H1 (cell line): ENCODE data around the gene TNPO2. TPM values are rescaled to one million over a fixed set of nuclear protein-coding genes. Genes with fewer than 3 reads are reported as not detected.

Source experiments
- CTCF ChIA-PET: fragments of 300-600 bp; sonication (Branson Sonifier 250); formaldehyde crosslinking; loops from one replicate; lab custom pipeline; 2021; ENCODE audit not compliant: partially characterized antibody; lab: Charles Lee
- POLR2A ChIA-PET: fragments of 300-600 bp; sonication (Branson Sonifier 250); formaldehyde crosslinking; loops from one replicate; lab custom pipeline; 2021; ENCODE audit warnings: inconsistent platforms; ENCODE audit not compliant: partially characterized antibody; lab: Charles Lee
- DNase-seq, 2 experiments: peaks; one replicate each; pipeline versions ENCODE4 v3.0.0 to v3.0.0-alpha.2; 2010 to 2022; ENCODE audit warnings: low spot score in 2 of 2, low read depth in 1 of 2, mixed read lengths in 1 of 2
- FAIRE-seq: peaks from 2 replicates; lab custom pipeline; 2011; peaks lifted over from hg19 to GRCh38; lab: Jason Lieb, UNC
- H2AFZ ChIP-seq: 2 replicates; pipeline ENCODE4 v1.8.1; 2012; ENCODE audit warnings: low read length, inconsistent platforms
- H2AK5ac ChIP-seq: 2 replicates; pipeline ENCODE4 v1.6.1; 2013; ENCODE audit warnings: low read depth, low read length
- H2BK120ac ChIP-seq: replicated peaks from 2 replicates; pipeline ENCODE3; 2013; ENCODE audit warnings: low read depth, low read length, inconsistent platforms
- H2BK12ac ChIP-seq: 2 replicates; pipeline ENCODE4 v1.6.1; 2013; ENCODE audit warnings: low read depth, low read length
- H2BK15ac ChIP-seq: 2 replicates; pipeline ENCODE4 v1.6.1; 2013; ENCODE audit warnings: low read length
- H2BK20ac ChIP-seq: 2 replicates; pipeline ENCODE4 v1.6.1; 2013; ENCODE audit warnings: low read length
- H2BK5ac ChIP-seq: 2 replicates; pipeline ENCODE4 v1.6.1; 2013; ENCODE audit warnings: low read depth, low read length
- H3K14ac ChIP-seq: 2 replicates; pipeline ENCODE4 v1.6.1; 2013; ENCODE audit warnings: inconsistent platforms; ENCODE audit not compliant: insufficient read length
- H3K18ac ChIP-seq: 2 replicates; pipeline ENCODE4 v1.6.1; 2013; ENCODE audit warnings: low read length; ENCODE audit errors: extremely low read depth
- H3K23ac ChIP-seq: 2 replicates; pipeline ENCODE4 v1.6.1; 2013; ENCODE audit warnings: inconsistent platforms; ENCODE audit not compliant: insufficient read length
- H3K23me2 ChIP-seq: 2 replicates; pipeline ENCODE4 v1.6.1; 2013; ENCODE audit warnings: low read depth, low read length
- H3K27ac ChIP-seq: 2 replicates; pipeline ENCODE4 v1.6.1; 2011; ENCODE audit warnings: low read depth, low read length, inconsistent platforms
- H3K27me3 ChIP-seq, 4 experiments: replicated peaks in 1 of 4; 1 replicate in 1 of 4; 2 replicates in 3 of 4; pipeline versions ENCODE4 v1.6.1 to v1.8.1; 2011 to 2013; ENCODE audit warnings: low read length in 3 of 4, mild to moderate bottlenecking in 3 of 4, inconsistent platforms in 2 of 4, mixed read lengths in 2 of 4, moderate library complexity in 1 of 4; ENCODE audit not compliant: control insufficient read depth in 3 of 4, insufficient read depth in 3 of 4; ENCODE audit errors: extremely low read depth in 1 of 4
- H3K36me3 ChIP-seq, 4 experiments: 2 replicates each; pipeline versions ENCODE4 v1.6.1 to v1.8.1; 2011 to 2013; ENCODE audit warnings: mild to moderate bottlenecking in 4 of 4, low read length in 3 of 4, moderate library complexity in 2 of 4, control low read depth in 1 of 4, inconsistent platforms in 1 of 4; ENCODE audit not compliant: insufficient read depth in 4 of 4, control insufficient read depth in 2 of 4
- H3K4ac ChIP-seq: replicated peaks from 2 replicates; pipeline ENCODE3; 2013; ENCODE audit warnings: low read length, low read depth, mixed read lengths, inconsistent platforms; ENCODE audit not compliant: insufficient read length
- H3K4me1 ChIP-seq, 4 experiments: replicated peaks in 1 of 4; 1 replicate in 1 of 4; 2 replicates in 3 of 4; pipeline versions ENCODE4 v1.6.1 to v1.8.1; 2011 to 2013; ENCODE audit warnings: low read length in 3 of 4, inconsistent platforms in 2 of 4, mixed read lengths in 1 of 4; ENCODE audit not compliant: insufficient read depth in 4 of 4, control insufficient read depth in 3 of 4
- H3K4me2 ChIP-seq, 2 experiments: 2 replicates each; pipeline versions ENCODE4 v1.6.1 to v1.8.1; 2011 to 2013; ENCODE audit warnings: low read depth in 2 of 2, low read length in 2 of 2, control low read depth in 1 of 2, inconsistent platforms in 1 of 2, mild to moderate bottlenecking in 1 of 2; ENCODE audit not compliant: insufficient read depth in 1 of 2
- H3K4me3 ChIP-seq, 4 experiments: fragments of 200-600, 300-600 bp in 1 of 4; sonication (generic), shearing (Covaris generic), sonication (Bioruptor Twin) in 1 of 4; 2 replicates each; pipeline versions ENCODE4 v1.5.1 to v1.8.1; 2011 to 2016; ENCODE audit warnings: low read length in 4 of 4, low read depth in 3 of 4, control low read depth in 2 of 4, inconsistent platforms in 2 of 4, mild to moderate bottlenecking in 2 of 4, mixed read lengths in 1 of 4, moderate library complexity in 1 of 4; ENCODE audit not compliant: insufficient read depth in 2 of 4; ENCODE audit errors: extremely low read depth in 1 of 4
- H3K56ac ChIP-seq: replicated peaks from 2 replicates; pipeline ENCODE3; 2013; ENCODE audit warnings: low read depth, mild to moderate bottlenecking, mixed read lengths, low read length, inconsistent platforms; ENCODE audit not compliant: insufficient read length
- H3K79me1 ChIP-seq: 2 replicates; pipeline ENCODE4 v1.6.1; 2013; ENCODE audit warnings: low read depth, low read length, control low read depth
- H3K79me2 ChIP-seq, 2 experiments: 2 replicates each; pipeline versions ENCODE4 v1.6.1 to v1.8.1; 2012 to 2013; ENCODE audit warnings: low read length in 2 of 2, mild to moderate bottlenecking in 2 of 2, inconsistent platforms in 1 of 2; ENCODE audit not compliant: insufficient read depth in 2 of 2, control insufficient read depth in 1 of 2
- H3K9ac ChIP-seq, 4 experiments: replicated peaks in 1 of 4; 1 replicate in 1 of 4; 2 replicates in 3 of 4; pipeline versions ENCODE4 v1.6.1 to v1.8.1; 2011 to 2013; ENCODE audit warnings: low read depth in 3 of 4, low read length in 3 of 4, control low read depth in 2 of 4, mild to moderate bottlenecking in 2 of 4, moderate library complexity in 2 of 4, inconsistent platforms in 1 of 4; ENCODE audit errors: extremely low read depth in 1 of 4
- H3K9me3 ChIP-seq, 2 experiments: 2 replicates each; pipeline versions ENCODE4 v1.6.1 to v1.8.1; 2012 to 2013; ENCODE audit warnings: mild to moderate bottlenecking in 2 of 2, moderate library complexity in 2 of 2, control low read depth in 1 of 2, inconsistent platforms in 1 of 2, low read depth in 1 of 2, low read length in 1 of 2, mixed read lengths in 1 of 2; ENCODE audit not compliant: insufficient read depth in 2 of 2
- H4K20me1 ChIP-seq, 2 experiments: replicated peaks in 1 of 2; 2 replicates each; pipeline versions ENCODE3 to v1.8.1; 2011 to 2013; ENCODE audit warnings: inconsistent platforms in 2 of 2, low read length in 2 of 2, mild to moderate bottlenecking in 1 of 2; ENCODE audit not compliant: insufficient read depth in 2 of 2, control insufficient read depth in 1 of 2
- H4K5ac ChIP-seq: 2 replicates; pipeline ENCODE4 v1.6.1; 2013; ENCODE audit warnings: low read length, low read depth, mixed read lengths, inconsistent platforms; ENCODE audit not compliant: insufficient read length
- H4K8ac ChIP-seq: 2 replicates; pipeline ENCODE4 v1.8.0; 2013; ENCODE audit warnings: mild to moderate bottlenecking, moderate library complexity, low read length, inconsistent platforms; ENCODE audit not compliant: insufficient read depth; ENCODE audit errors: extremely low read depth
- H4K91ac ChIP-seq: replicated peaks from 2 replicates; pipeline ENCODE3; 2013; ENCODE audit warnings: low read length, mixed read lengths, inconsistent platforms; ENCODE audit not compliant: insufficient read length
- ASH2L ChIP-seq: fragments of 200-600, 300-600 bp; sonication (generic); IDR thresholded peaks from one replicate; pipeline ENCODE4 v1.7.1; 2017; ENCODE audit warnings: low read length
- BCL11A ChIP-seq, 2 experiments: IDR thresholded peaks; one replicate each; pipeline ENCODE4 v1.6.1; 2011; ENCODE audit warnings: low read depth in 2 of 2, low read length in 2 of 2, mild to moderate bottlenecking in 2 of 2
- CREB1 ChIP-seq: IDR thresholded peaks from 2 replicates; pipeline ENCODE4 v1.6.1; 2012; ENCODE audit warnings: inconsistent platforms
- EZH2 ChIP-seq: fragments of 200-600 bp; sonication (generic); IDR thresholded peaks from 2 replicates; pipeline ENCODE4 v1.7.1; 2012; ENCODE audit warnings: low read depth, mild to moderate bottlenecking, moderate library complexity, low read length, inconsistent platforms; ENCODE audit not compliant: severe bottlenecking
- NRF1 ChIP-seq: IDR thresholded peaks from 2 replicates; pipeline ENCODE4 v1.6.1; 2011; ENCODE audit warnings: mild to moderate bottlenecking, low read depth, low read length, improper control_type of control experiment
- POLR2AphosphoS5 ChIP-seq: IDR thresholded peaks from 2 replicates; pipeline ENCODE4 v1.6.1; 2011; ENCODE audit warnings: low read depth, low read length
- SP4 ChIP-seq: IDR thresholded peaks from 2 replicates; pipeline ENCODE4 v1.6.1; 2012; ENCODE audit warnings: low read length, inconsistent platforms
- WGBS, 2 experiments: shearing (Covaris generic) in 1 of 2; methylation state at CpG; one replicate each; pipeline versions ENCODE4 v1.1.6 to v1.1.7; 2013 to 2015; ENCODE audit warnings: low lambda C conversion rate in 2 of 2, mixed read lengths in 2 of 2, inconsistent platforms in 1 of 2, low coverage in 1 of 2, missing lambda C conversion rate in 1 of 2; ENCODE audit not compliant: insufficient replicate concordance in 2 of 2, insufficient coverage in 1 of 2, insufficient read length in 1 of 2; ENCODE audit errors: extremely low coverage in 1 of 2, missing lambda C conversion rate in 1 of 2; 5-methylcytosine and 5-hydroxymethylcytosine counted together
- polyA plus RNA-seq, 7 experiments: library from polyadenylated mRNA; depleted of rRNA in 3 of 7; stranded (reverse) in 5 of 7; unstranded in 2 of 7; fragments of >200 nt in 5 of 7; fragments of 200-250 nt in 2 of 7; gene quantifications; 1 replicate in 5 of 7; 2 replicates in 1 of 7; 4 replicates in 1 of 7; pipeline versions ENCODE4 v1.2.1 to v1.2.3, GENCODE V29; 2011 to 2013; ENCODE audit warnings: missing spikeins in 2 of 7, mixed read lengths in 2 of 7
- total RNA-seq: library from RNA; stranded (reverse); fragmentation: NEBNext Ultra II Directional; extraction: Animal tissue kit (Norgen Biotek cat#: 25700); gene quantifications from 2 replicates; pipeline ENCODE4 v1.2.1, GENCODE V29; 2021

The TNPO2 gene
- total and polyA plus RNA-seq, 2 of the 8 experiments (the other 6 are each of a cell fraction or from before 2014, with no cell fraction given), result 112 to 121 TPM

GRCh38 chr19:12705169-12705568 lies 18.6 kb downstream of the TNPO2 start:
- H3K14ac ChIP-seq, result no peak overlapping the region
- no peak overlapping the region for H4K91ac ChIP-seq
- no peak overlapping the region for H2BK120ac ChIP-seq
- H2AFZ ChIP-seq, result no peak overlapping the region
- peaks cover 4 to 14% of the 10 kb centered on the region in 2 experiments for H4K20me1 ChIP-seq
- H3K23me2 ChIP-seq, result no peaks in the 10 kb centered on the region
- no peak overlapping the region for H3K4ac ChIP-seq
- peaks cover 0 to 5% (median 2%) of the 10 kb centered on the region in 4 experiments; a peak in 2 of 7 replicates for H3K4me1 ChIP-seq
- H2BK12ac ChIP-seq, result no peak overlapping the region
- no peak overlapping the region for H3K4me2 ChIP-seq
- H3K79me2 ChIP-seq, result no peaks in the 10 kb centered on the region
- H3K27me3 ChIP-seq, result no peaks in the 10 kb centered on the region
- H2AK5ac ChIP-seq, result no peak overlapping the region
- H3K36me3 ChIP-seq, result peaks cover 35 to 79% (median 64%) of the 10 kb centered on the region in 4 experiments
- no peak overlapping the region for H3K9ac ChIP-seq
- no peak overlapping the region for H2BK20ac ChIP-seq
- no peak overlapping the region for H3K23ac ChIP-seq
- H4K5ac ChIP-seq, result no peak overlapping the region
- TF ChIP-seq NRF1 (no peak), BCL11A (IDR thresholded peaks at IDR 0.05; ENCODE audit: low read depth in 2 of 2, low read length in 2 of 2) (no peak), EZH2 (no peak), SP4 (no peak), ASH2L (no peak), POLR2AphosphoS5 (peak; percentile 8; the same call in 1 of the 2 replicates), CREB1 (no peak)
- TF ChIP-seq, all 59 proteins: peak for 1
- Histone ChIP-seq H3K9me3 (no peaks in the 10 kb centered on the region), H2BK15ac (no peak overlapping the region), H3K56ac (no peak overlapping the region), H4K8ac (no peak overlapping the region), H3K18ac (no peak overlapping the region), H2BK5ac (no peak overlapping the region), H3K4me3 (no peak overlapping the region), H3K27ac (no peak overlapping the region), H3K79me1 (no peaks in the 10 kb centered on the region)
- FAIRE-seq (no peak), DNase-seq (no peak)
- ChIA-PET POLR2A (interaction anchor here (1.0 to 6.7 kb wide), 5 partner anchors 8 to 60 kb away, joined by 3 to 50 read pairs (median 3); partner anchors contain the start of genes FBXW9, MAN2B1 and WDR83), CTCF (interaction anchor here (0.7 to 1.4 kb wide), 3 partner anchors 8 to 143 kb away, joined by 3 to 4 read pairs (median 4); partner anchors contain the start of gene FBXW9)
- 97% methylated on average over 13 of the region's 13 CpGs; no CpG with 5 or more reads in 1 of the 2 experiments for WGBS, 2 experiments
